ENCODE measurements around the gene HSDL1. TPM values are rescaled to one million over a fixed set of nuclear protein-coding genes. Genes with fewer than 3 reads are reported as not detected.

Gene HSDL1
- total and polyA plus RNA-seq, 2 of the 4 experiments (the other 2 are of a cell fraction) = 11.6 to 18.3 TPM

DNA sequence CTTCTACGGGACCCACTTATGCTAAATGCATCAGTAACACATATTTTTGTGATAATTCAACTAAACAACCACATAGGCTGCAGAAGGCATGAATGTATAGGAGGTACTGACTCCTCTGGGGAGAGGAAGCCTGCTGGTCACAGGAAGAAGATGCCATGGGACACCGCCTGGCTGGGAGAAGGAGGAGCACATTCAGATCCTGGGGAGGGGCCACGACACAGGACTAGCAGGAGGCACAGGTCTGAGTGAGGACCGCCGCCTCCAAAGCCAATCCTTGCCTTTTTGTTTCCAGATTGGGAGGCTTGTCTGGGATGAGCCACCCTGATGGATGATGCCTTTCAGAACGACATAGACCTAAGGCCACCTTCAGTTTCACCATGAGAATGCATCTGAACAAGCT lies 62.9 kb downstream of the HSDL1 start:
- no peak overlapping the region for H3K56ac ChIP-seq (ENCODE audit: extremely low read depth, insufficient read depth, low read length)
- no peaks in the 10 kb centered on the region for H3K4me1 ChIP-seq (ENCODE audit: control insufficient read depth, insufficient read depth, low read length)
- ATAC-seq (ENCODE audit: low read depth) (no peak), DNase-seq (no peak)
- no peak overlapping the region for H3K27ac ChIP-seq (ENCODE audit: insufficient read depth, low read length)
- no peaks in the 10 kb centered on the region for H3K9me3 ChIP-seq (ENCODE audit: control insufficient read depth, insufficient read depth, low read length)
- H3K4ac ChIP-seq (ENCODE audit: low read depth, low read length) = no peak overlapping the region
- H3K23ac ChIP-seq (ENCODE audit: low read depth, low read length) = no peak overlapping the region
- no peak overlapping the region for H4K8ac ChIP-seq (ENCODE audit: low read depth in 2 of 2, low read length in 2 of 2)
- no peak overlapping the region for H4K5ac ChIP-seq (ENCODE audit: low read depth, low read length)
- no peak overlapping the region for H2AK9ac ChIP-seq (replicated peaks; ENCODE audit: low read depth, low read length, poor library complexity)
- no peak overlapping the region for H4K91ac ChIP-seq (ENCODE audit: insufficient read depth, low read depth, low read length)
- no peak overlapping the region for H3K4me2 ChIP-seq (ENCODE audit: low read depth, low read length)
- intact Hi-C loops (cut with micrococcal nuclease) = no loop called here
- BruUV-seq (replicated peaks) = no TSS peak
- H3K14ac ChIP-seq (replicated peaks; ENCODE audit: low read depth, low read length) = no peak overlapping the region
- peaks cover 0 to 8% of the 10 kb centered on the region in 2 experiments; a peak in 2 of 4 replicates for H3K79me1 ChIP-seq (ENCODE audit: low read depth in 1 of 2, low read length in 2 of 2)
- ChIA-PET POLR2A (ENCODE audit: unreplicated experiment) (no interaction called here), CTCF (no interaction called here)
- no CpG with 5 or more reads among the region's 6 CpGs for WGBS, 2 experiments (ENCODE audit: extremely low coverage in 2 of 2, insufficient read length in 1 of 2)
- dilution Hi-C loops (cut with HindIII; ENCODE audit: low sequenced_read_pairs, unreplicated experiment) = no loop called here
- H3K27me3 ChIP-seq (ENCODE audit: control insufficient read depth, insufficient read depth, low read length) = no peaks in the 10 kb centered on the region
- no peak overlapping the region for H3K9ac ChIP-seq (ENCODE audit: low read depth, low read length)
- H2AFZ ChIP-seq (replicated peaks; ENCODE audit: low read length, poor library complexity) = no peak overlapping the region
- no peak overlapping the region for H2AK5ac ChIP-seq (ENCODE audit: low read depth, low read length)
- no peak overlapping the region for H2BK5ac ChIP-seq (ENCODE audit: low read depth, low read length, poor library complexity, severe bottlenecking)
- no peaks in the 10 kb centered on the region for H3K9me1 ChIP-seq (ENCODE audit: insufficient read depth, low read length)
- H2BK120ac ChIP-seq (ENCODE audit: low read depth, low read length) = no peak overlapping the region
- no peak overlapping the region for H3K4me3 ChIP-seq (ENCODE audit: insufficient read depth, low read depth, low read length)
- in situ Hi-C loops (cut with MboI; ENCODE audit: low sequenced_read_pairs) = loop anchor here (10.0 kb wide), 1 partner anchor 403 kb away; no protein-coding TSS in a partner anchor
- H2BK15ac ChIP-seq (ENCODE audit: low read depth, low read length) = no peak overlapping the region
- no peak overlapping the region for H3K18ac ChIP-seq (ENCODE audit: low read depth, low read length)
- TF ChIP-seq CEBPB (IDR thresholded peaks at IDR 0.05; ENCODE audit: low read depth, low read length) = no peak
- TF ChIP-seq CHD1 (IDR thresholded peaks at IDR 0.05; ENCODE audit: low read depth, low read length) = no peak
- no peak for TF ChIP-seq BHLHE40 (IDR thresholded peaks at IDR 0.05; ENCODE audit: low read depth, low read length)
- no peak for TF ChIP-seq FOS (IDR thresholded peaks at IDR 0.05; ENCODE audit: low read depth, low read length)
- TF ChIP-seq, protein P1, sequence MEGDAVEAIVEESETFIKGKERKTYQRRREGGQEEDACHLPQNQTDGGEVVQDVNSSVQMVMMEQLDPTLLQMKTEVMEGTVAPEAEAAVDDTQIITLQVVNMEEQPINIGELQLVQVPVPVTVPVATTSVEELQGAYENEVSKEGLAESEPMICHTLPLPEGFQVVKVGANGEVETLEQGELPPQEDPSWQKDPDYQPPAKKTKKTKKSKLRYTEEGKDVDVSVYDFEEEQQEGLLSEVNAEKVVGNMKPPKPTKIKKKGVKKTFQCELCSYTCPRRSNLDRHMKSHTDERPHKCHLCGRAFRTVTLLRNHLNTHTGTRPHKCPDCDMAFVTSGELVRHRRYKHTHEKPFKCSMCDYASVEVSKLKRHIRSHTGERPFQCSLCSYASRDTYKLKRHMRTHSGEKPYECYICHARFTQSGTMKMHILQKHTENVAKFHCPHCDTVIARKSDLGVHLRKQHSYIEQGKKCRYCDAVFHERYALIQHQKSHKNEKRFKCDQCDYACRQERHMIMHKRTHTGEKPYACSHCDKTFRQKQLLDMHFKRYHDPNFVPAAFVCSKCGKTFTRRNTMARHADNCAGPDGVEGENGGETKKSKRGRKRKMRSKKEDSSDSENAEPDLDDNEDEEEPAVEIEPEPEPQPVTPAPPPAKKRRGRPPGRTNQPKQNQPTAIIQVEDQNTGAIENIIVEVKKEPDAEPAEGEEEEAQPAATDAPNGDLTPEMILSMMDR (conservative IDR thresholded peaks at IDR 0.05; ENCODE audit: low read depth, low read length) = no peak
- TF ChIP-seq POLR2A (IDR thresholded peaks at IDR 0.05; ENCODE audit: low read depth, low read length) = no peak
- peaks cover 16% of the 10 kb centered on the region; the same call in 1 of the 2 replicates for H4K20me1 ChIP-seq (ENCODE audit: insufficient read depth, low read length)
- peaks cover 46% of the 10 kb centered on the region for H3K36me3 ChIP-seq (ENCODE audit: control insufficient read depth, insufficient read depth, low read length)
- H2BK20ac ChIP-seq (ENCODE audit: low read depth, low read length) = no peak overlapping the region
